Immature natural killer cell (primary cell): ENCODE results near the gene CDT1. TPM values are rescaled to one million over a fixed set of nuclear protein-coding genes. Genes with fewer than 3 reads are reported as not detected.

Experiments used
- DNase-seq, 3 donors: peaks; one replicate each; pipeline ENCODE4 v3.0.0; 2022; ENCODE audit warnings: mixed read lengths in 1 of 3
- H3K27ac Mint-ChIP-seq, 6 donors: one replicate each; pipeline ENCODE4 v1.8.0; 2020; ENCODE audit warnings: mixed read lengths in 6 of 6, mild to moderate bottlenecking in 5 of 6, inconsistent platforms in 4 of 6, moderate library complexity in 3 of 6
- H3K27me3 Mint-ChIP-seq, 3 donors: one replicate each; pipeline ENCODE4 v1.8.0; 2020 to 2021; ENCODE audit warnings: low read depth in 3 of 3, mild to moderate bottlenecking in 3 of 3, mixed read lengths in 3 of 3, moderate library complexity in 3 of 3, inconsistent platforms in 1 of 3
- H3K36me3 Mint-ChIP-seq, 3 donors: one replicate each; pipeline ENCODE4 v1.8.0; 2020; ENCODE audit warnings: mixed read lengths in 3 of 3, inconsistent platforms in 2 of 3, mild to moderate bottlenecking in 2 of 3
- H3K4me1 Mint-ChIP-seq, 2 donors: one replicate each; pipeline ENCODE4 v1.8.0; 2020; ENCODE audit warnings: inconsistent platforms in 2 of 2, mild to moderate bottlenecking in 2 of 2, mixed read lengths in 2 of 2, moderate library complexity in 1 of 2
- H3K4me3 Mint-ChIP-seq, 5 donors: one replicate each; pipeline ENCODE4 v1.8.0; 2020; ENCODE audit warnings: mild to moderate bottlenecking in 5 of 5, mixed read lengths in 5 of 5, inconsistent platforms in 3 of 5, moderate library complexity in 3 of 5
- H3K9me3 Mint-ChIP-seq, 6 donors: one replicate each; pipeline ENCODE4 v1.8.0; 2020; ENCODE audit warnings: mild to moderate bottlenecking in 6 of 6, mixed read lengths in 6 of 6, inconsistent platforms in 4 of 6, moderate library complexity in 3 of 6
- polyA plus RNA-seq, 3 donors: library from polyadenylated mRNA; unstranded; fragments of 300-500 nt; fragmentation: Illumina TruSeq; gene quantifications; one replicate each; pipeline ENCODE4 v1.2.3, GENCODE V29; 2021

The CDT1 gene
- polyA plus RNA-seq, 3 donors from 2014 or later = 1.3 to 3.1 TPM; not detected in 1

DNA sequence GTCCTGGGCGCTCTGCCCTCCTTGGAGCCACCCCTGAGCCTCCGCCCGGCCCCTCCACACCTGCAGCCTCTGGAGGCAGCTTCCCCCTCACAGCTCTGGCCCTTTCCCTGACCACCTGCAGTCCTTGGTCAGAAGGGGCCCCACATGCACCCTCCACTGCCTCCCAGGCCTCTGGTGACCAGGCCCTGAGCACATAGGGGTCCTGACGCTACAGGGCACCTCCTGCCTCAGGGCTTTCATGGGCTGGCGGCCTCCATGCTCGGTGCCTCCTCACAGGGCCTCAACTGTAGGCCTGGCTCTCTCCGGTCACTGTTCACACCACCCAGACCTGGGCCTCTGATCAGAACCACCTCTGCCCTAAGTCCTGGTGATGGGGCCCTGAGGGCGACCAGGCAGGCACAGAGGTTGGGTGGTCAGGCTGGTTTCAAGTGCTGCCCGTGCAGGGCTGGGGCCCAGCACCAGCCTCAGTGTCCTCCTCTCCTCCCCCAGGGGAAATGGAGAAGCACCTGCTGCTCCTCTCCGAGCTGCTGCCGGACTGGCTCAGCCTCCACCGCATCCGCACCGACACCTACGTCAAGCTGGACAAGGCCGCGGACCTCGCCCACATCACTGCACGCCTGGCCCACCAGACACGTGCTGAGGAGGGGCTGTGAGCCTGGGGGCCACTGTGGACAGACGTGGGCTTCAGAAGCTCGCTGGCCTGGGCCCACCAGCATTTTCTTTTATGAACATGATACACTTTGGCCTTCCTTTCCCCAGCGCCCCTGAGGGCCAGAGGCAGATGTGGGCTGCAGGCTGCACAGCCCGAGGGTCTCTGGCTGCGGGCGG lies 4.3 kb downstream of the CDT1 start:
- Mint-ChIP-seq H3K4me1 (peaks cover 0 to 24% of the 10 kb centered on the region in 2 donors), H3K9me3 (no peaks in the 10 kb centered on the region), H3K27ac (peak overlapping the region in 1 of 6 donors; percentile 23), H3K4me3 (no peak overlapping the region), H3K36me3 (no peaks in the 10 kb centered on the region), H3K27me3 (peaks cover 4 to 13% (median 5%) of the 10 kb centered on the region in 3 donors)
- no peak for DNase-seq

DNA sequence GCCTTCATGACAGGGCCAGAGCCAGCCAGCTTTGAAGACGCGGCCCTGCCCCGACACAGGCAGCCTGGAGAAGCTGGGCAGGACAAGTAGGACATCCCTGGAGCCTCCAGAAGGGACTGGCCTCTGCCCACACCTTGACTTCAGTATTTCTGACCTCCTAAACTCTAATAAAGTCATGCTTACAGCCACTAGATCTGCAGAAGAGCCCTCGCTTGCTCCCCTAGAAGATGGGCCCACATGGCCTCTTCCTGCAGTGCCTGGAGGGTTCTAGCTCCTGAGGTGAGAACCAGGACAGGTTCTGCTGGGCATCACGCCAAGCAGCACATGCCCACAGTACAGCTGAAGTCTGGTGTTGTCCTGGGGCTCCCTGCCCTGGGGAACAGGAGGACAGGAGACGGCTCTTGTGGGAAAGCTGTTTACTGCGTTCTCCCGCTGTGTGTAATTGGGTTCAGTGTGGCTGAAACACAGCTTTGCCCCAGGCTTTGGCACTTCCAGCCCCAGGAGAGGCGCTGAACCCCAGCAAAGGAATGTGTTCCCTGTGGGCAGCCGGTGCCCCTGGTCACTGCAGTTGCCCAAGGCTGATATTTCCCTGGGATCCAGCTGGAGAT lies 5.6 kb downstream of the CDT1 start:
- Mint-ChIP-seq H3K9me3 (no peaks in the 10 kb centered on the region), H3K4me3 (peak overlapping the region in 2 of 5 donors; percentile 25 to 27), H3K27me3 (peaks cover 0 to 6% (median 2%) of the 10 kb centered on the region in 3 donors), H3K27ac (no peak overlapping the region), H3K4me1 (peaks cover 0 to 22% of the 10 kb centered on the region in 2 donors), H3K36me3 (no peaks in the 10 kb centered on the region)
- no peak for DNase-seq

DNA sequence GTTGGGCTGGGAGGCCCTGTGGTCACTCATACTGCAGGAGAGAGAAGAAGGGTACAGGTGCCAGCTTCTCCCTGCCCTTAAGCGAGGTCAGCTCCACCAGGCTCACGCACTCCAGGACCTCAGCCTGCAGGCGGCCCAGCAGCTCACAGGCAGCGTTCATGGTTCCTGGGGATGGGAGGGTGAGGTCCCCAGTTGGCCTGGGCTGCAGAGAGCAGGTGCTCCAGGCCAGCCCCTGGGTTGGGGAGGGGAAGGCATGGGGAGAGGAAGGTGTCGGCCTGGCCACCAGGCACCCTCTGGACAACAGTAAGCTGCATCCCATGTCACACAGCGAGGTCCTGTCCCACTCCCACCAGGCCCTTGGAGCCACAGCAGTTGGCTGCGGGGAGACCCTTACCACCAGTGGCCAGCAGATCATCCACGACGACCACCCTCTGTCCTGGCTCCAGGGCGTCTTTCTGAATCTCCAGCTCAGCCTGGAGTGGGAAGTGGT lies 6.1 kb downstream of the CDT1 start:
- no peaks in the 10 kb centered on the region for H3K36me3 Mint-ChIP-seq
- H3K4me1 Mint-ChIP-seq = peaks cover 0 to 20% of the 10 kb centered on the region in 2 donors
- peak overlapping the region in 1 of 5 donors; percentile 27 for H3K4me3 Mint-ChIP-seq
- H3K27ac Mint-ChIP-seq = no peak overlapping the region
- peaks cover 0 to 4% (median 2%) of the 10 kb centered on the region in 3 donors for H3K27me3 Mint-ChIP-seq
- H3K9me3 Mint-ChIP-seq = no peaks in the 10 kb centered on the region
- DNase-seq = no peak

DNA sequence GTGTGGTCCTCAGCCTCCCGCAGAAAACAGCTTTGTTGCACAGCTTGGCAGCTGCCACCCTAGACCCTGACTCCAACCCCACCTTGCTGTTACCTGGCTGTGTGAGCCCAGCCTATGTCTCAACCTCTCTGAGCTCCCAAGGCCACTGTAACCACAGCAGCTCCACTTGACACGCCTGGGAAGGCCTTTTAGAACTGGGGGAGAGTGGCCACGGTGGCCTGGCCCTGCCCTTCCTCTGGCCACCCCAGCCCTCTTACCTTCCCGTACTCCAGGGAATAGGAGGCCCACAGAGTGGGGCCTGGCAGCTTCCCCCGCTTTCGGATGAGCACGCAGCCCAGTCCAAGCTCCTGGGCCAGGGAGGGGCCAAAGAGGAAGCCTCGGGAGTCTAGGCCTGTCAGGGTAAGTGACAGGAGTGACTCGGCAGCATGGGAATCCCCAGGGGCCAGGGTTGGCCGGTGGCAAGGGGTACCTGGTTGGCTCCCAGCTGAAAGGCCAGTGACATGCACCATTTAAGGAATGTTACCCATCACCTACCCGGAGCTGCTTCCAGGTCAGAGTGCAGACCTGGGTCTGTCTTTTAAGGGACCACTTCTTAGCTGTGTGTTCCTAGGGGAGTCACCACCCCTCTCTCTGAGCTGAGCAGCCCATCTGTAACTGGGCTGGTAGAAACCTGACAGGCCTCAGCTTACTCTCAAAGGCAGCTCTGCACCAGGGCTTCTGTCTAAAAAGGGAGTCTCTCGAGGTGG lies 6.8 kb downstream of the CDT1 start:
- no peaks in the 10 kb centered on the region for H3K36me3 Mint-ChIP-seq
- peaks cover 0 to 6% (median 2%) of the 10 kb centered on the region in 3 donors for H3K27me3 Mint-ChIP-seq
- no peak for DNase-seq
- peak overlapping the region in 2 of 6 donors; percentile 60 to 71 for H3K27ac Mint-ChIP-seq
- H3K4me1 Mint-ChIP-seq = peaks cover 0 to 20% of the 10 kb centered on the region in 2 donors
- H3K4me3 Mint-ChIP-seq = peak overlapping the region; percentile 86 to 95 (median 87)
- no peaks in the 10 kb centered on the region for H3K9me3 Mint-ChIP-seq

DNA sequence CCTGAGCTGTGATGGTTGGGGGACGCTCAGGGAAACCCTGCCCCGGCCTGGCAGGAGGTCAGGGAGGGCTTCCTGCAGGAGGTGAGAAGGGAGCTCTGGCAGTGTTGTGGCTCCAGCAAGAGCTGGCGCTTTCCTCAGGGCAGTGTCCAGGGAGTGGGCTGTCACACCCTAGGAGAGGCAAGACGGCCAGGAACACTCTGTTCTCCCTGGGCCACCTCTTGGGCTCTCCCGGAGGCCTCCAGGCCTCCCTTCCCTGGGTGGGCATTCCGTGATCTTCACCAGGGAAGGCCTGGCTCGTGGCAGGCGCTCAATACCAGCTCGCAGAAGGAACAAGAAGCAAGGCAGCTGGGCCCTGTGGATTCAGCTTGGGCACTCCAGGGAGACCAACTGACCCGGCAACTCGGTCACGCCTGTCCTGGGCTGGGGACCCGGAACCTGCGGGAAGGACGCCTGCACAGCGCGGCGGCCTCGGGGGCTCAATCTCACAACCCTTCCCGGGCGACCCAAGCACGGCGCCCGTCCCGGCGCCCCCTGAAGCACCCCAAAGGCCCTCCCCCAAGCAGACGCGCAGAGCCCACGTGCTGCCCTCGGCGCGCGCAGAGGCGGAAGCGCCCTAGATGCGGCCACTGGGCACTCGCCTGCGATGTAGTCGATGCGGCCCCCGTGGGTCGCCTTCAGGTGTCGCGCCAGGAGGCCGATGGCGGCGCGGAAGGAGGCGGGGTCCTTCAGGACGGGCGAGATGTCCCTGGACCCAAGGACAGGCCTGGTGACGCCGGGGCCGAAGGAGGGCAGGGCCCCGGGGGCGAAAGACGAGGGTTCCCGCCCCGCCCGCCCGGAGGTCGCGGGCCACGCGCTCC lies 7.6 kb downstream of the CDT1 start:
- DNase-seq = peak; percentile 70 to 78 (median 74)
- Mint-ChIP-seq H3K27ac (peak overlapping the region; percentile 60 to 92 (median 87)), H3K36me3 (no peaks in the 10 kb centered on the region), H3K4me1 (peaks cover 0 to 20% of the 10 kb centered on the region in 2 donors), H3K9me3 (no peaks in the 10 kb centered on the region), H3K27me3 (peaks cover 0 to 6% (median 2%) of the 10 kb centered on the region in 3 donors), H3K4me3 (peak overlapping the region; percentile 86 to 95 (median 87))

DNA sequence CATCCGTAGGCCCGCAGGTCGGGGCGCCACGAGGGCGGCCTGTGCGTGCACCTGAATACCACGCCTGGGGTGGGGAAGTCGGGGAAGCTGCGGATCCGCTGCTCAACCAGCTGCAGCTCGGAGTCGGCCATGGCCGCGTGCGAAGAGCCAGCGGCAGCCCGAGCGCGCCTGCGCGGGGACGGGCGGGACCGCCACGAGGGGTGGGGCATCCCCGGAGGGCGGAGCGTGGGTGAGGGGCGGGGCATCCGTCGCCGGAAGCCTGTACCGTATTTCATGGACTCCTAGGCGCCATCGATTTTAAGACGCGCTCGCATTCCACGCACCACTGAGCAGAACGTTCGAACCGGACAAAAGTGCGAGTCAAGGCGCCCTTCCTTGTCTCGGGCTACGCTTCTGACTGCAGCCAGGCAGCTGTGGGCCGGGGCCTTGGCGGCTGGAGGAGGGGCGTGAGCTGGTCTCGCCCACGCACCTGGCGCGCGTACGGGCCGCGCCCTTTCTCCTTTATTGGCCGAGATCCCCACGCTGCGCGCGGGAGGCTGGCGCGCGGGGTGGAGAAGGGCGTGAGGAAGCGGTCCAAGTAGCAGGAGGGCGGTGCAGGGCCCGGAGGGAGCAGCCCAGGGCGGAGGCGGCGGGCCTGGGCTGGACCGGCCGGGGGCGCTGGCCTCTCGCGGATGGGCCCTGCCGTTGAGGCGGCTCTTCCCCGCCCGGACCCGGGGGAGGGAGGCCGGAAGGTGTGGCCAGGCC lies 8.4 kb downstream of the CDT1 start, which contains the start of gene APRT:
Gene APRT, minus strand, starts transcription at position 160 of the 744 bp plus-strand sequence. Its CDS starts 29 bp downstream, at position 131.
- H3K9me3 Mint-ChIP-seq = no peaks in the 10 kb centered on the region
- peaks cover 0 to 20% of the 10 kb centered on the region in 2 donors for H3K4me1 Mint-ChIP-seq
- DNase-seq = peak; percentile 96 to 97 (median 96)
- H3K27me3 Mint-ChIP-seq = peaks cover 0 to 6% (median 2%) of the 10 kb centered on the region in 3 donors
- peak within 1 kb of the TSS; percentile 87 to 98 (median 95) for H3K4me3 Mint-ChIP-seq
- H3K27ac Mint-ChIP-seq = peak within 1 kb of the TSS; percentile 83 to 97 (median 94)
- H3K36me3 Mint-ChIP-seq = no peaks in the 10 kb centered on the region

DNA sequence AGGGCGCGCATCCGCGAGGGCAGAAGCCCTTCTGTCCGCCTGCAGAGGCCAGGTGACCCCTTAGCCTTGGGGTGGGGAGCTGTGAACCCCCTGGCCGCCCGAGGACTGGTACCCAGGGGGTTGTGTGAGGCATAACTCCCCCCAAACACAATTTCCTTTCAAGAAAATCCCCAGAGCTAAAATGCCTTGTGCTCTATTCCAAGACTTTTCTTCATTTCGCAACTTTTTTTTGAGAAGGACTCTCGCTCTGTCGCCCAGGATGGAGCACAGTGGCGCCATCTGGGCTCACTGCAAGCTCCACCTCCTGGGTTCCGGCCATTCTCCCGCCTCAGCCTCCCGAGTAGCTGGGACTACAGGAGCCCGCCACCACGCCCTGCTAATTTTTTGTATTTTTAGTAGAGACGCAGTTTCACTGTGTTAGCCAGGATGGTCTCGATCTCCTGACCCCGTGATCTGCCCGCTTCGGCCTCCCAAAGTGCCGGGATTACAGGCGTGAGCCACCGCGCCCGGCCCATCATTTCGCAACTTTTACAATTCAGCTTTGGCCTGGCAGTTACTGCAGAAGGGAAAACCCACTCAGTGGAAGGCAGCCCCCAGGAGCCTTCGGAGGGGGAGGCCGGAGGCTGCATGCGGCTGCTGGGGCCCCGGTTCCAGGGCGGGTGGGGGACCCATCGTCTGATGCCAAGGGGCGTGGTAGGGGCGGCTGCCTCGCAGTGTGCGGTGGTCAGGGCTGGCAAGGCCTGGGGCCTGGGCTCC lies 9.1 kb downstream of the CDT1 start:
- no peaks in the 10 kb centered on the region for H3K9me3 Mint-ChIP-seq
- H3K27ac Mint-ChIP-seq = peak overlapping the region in 3 of 6 donors; percentile 30 to 87 (median 45)
- peaks cover 0 to 20% of the 10 kb centered on the region in 2 donors for H3K4me1 Mint-ChIP-seq
- peak overlapping the region; percentile 76 to 87 (median 80) for H3K4me3 Mint-ChIP-seq
- H3K27me3 Mint-ChIP-seq = peaks cover 0 to 6% (median 2%) of the 10 kb centered on the region in 3 donors
- no peak for DNase-seq
- H3K36me3 Mint-ChIP-seq = no peaks in the 10 kb centered on the region

DNA sequence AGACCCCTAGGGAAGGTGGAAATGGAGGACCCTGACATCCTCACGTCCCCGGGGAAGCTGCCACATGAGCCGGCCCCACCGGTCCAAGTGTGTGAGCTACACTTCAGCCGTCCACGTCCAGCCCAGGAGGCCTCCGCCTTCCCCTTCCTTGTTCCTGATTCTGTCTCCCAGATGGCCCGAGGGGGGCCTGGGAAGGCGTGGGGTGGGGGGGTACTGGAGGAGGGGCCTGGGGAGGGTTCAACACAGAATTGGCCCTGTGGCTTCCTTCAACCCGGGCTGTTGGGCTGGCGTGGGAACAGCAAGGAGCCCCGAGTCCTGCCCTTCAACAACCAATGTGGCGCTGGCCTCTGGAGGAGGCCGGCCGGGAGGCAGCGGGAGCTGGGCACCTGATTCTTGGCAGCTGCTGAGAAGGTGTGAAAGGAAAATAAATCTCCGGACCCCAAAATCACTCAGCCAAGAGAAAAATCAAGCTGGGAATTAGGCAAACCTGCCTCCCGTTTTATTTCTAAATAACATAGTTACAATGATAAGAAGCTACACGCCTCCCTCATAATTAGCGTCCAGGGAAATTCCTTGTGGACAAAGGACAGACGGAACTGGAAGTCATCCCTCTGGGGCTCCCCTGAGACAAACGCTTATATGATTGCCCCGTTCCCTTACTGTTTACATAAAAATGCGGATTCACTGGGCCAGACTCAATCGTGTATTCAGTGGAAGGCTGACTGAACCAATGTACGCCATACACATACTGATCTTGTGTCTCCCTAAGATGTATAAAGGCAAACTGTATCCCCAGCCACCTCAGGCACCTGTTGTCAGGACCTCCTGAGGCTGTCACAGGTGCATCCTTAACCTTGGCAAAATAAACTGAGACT lies 9.9 kb downstream of the CDT1 start:
- H3K9me3 Mint-ChIP-seq = no peaks in the 10 kb centered on the region
- H3K4me1 Mint-ChIP-seq = peaks cover 0 to 20% of the 10 kb centered on the region in 2 donors
- H3K27ac Mint-ChIP-seq = peak overlapping the region in 1 of 6 donors; percentile 26
- DNase-seq = no peak
- H3K4me3 Mint-ChIP-seq = peak overlapping the region; percentile 29 to 68 (median 51)
- peaks cover 0 to 6% (median 2%) of the 10 kb centered on the region in 3 donors for H3K27me3 Mint-ChIP-seq
- H3K36me3 Mint-ChIP-seq = no peaks in the 10 kb centered on the region

DNA sequence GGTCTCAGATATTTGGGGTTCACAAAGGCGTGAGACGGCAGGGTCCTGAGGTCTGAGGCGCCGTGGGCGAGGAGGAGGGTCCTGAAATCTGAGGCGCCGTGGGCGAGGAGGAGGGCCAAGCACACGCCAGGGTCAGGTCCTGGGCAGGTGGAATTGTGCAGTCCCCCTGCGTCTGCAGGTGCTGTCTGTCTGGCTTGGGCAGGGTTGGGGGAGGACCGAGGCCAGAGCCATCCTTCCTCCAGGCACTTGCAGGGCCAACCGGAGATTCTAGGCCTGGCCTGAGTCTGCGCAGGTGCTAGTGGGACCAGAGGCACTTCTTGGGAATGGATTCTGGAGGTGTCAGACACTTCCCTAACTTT lies 10.5 kb downstream of the CDT1 start:
- Mint-ChIP-seq H3K27me3 (peaks cover 2 to 6% (median 2%) of the 10 kb centered on the region in 3 donors), H3K27ac (no peak overlapping the region), H3K9me3 (no peaks in the 10 kb centered on the region), H3K4me3 (peak overlapping the region in 4 of 5 donors; percentile 29 to 68 (median 55)), H3K4me1 (peaks cover 0 to 19% of the 10 kb centered on the region in 2 donors), H3K36me3 (no peaks in the 10 kb centered on the region)
- no peak for DNase-seq

DNA sequence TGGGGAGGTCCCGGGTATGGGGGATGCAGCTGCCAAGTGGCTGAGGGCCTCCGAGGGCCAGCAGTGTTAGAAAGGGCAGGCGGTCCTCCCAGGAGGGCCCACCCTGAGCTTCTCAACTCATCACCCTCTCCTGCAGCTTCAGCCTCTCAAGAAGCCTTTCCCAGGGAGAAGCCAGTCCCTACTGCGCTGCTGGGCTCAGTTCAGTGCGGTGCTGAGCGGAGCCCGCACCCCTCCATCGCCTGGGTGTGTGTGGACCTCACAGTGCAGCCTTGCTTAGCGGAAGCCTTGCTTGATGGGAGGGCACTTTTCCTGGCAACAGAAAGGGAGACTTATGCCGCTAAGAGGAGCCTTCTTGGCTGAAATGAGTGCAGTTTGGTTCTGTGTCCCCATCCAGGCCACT lies 11.6 kb downstream of the CDT1 start:
- H3K9me3 Mint-ChIP-seq = no peaks in the 10 kb centered on the region
- H3K36me3 Mint-ChIP-seq = no peaks in the 10 kb centered on the region
- peaks cover 2 to 6% (median 2%) of the 10 kb centered on the region in 3 donors for H3K27me3 Mint-ChIP-seq
- no peak overlapping the region for H3K4me3 Mint-ChIP-seq
- peaks cover 0 to 16% of the 10 kb centered on the region in 2 donors for H3K4me1 Mint-ChIP-seq
- no peak overlapping the region for H3K27ac Mint-ChIP-seq
- DNase-seq = no peak
